ENCODE data around the gene PLA2G15. TPM values are rescaled to one million over a fixed set of nuclear protein-coding genes. Genes with fewer than 3 reads are reported as not detected.
A peak's percentile ranks its signal among the peaks of the same experiment; 100 is the strongest.

The PLA2G15 gene
- total RNA-seq, 1 experiment from 2014 or later, result 16.9 TPM

DNA sequence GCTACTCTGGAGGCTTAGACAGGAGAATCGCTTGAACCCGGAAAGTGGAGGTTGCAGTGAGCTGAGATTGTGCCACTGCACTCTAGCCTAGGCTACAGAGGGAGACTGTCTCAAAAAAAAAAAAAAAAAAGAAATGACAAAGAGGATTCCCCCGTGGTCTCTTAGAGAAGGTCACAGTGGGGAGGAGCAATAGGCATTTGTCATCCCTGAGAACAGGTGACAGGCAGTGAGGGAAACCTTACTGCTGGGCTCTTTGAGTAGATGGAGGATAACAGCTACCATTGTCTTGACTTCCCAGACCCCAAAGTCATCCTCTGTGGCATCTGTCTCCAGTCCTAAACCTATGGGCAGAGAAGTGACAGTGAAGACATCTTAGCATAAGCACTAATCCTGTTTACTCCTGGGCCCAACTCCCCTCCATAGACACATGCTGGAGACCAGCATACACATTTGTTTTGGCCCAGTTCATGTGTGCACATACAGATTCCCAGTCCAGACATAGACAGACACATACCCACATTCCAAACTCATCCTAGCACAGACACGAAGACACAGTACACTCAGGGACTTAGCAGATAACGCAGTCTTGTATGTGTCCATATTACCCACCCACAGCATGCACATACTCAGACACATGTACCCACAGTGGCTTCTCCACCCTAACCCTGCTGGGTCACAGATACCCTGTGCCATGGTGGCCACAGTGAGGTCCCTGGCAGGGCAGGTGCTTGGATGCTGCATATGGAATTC lies 11.9 kb upstream of the PLA2G15 start:
- no TSS peak for BruUV-seq (replicated peaks)
- TF ChIP-seq, protein P1, sequence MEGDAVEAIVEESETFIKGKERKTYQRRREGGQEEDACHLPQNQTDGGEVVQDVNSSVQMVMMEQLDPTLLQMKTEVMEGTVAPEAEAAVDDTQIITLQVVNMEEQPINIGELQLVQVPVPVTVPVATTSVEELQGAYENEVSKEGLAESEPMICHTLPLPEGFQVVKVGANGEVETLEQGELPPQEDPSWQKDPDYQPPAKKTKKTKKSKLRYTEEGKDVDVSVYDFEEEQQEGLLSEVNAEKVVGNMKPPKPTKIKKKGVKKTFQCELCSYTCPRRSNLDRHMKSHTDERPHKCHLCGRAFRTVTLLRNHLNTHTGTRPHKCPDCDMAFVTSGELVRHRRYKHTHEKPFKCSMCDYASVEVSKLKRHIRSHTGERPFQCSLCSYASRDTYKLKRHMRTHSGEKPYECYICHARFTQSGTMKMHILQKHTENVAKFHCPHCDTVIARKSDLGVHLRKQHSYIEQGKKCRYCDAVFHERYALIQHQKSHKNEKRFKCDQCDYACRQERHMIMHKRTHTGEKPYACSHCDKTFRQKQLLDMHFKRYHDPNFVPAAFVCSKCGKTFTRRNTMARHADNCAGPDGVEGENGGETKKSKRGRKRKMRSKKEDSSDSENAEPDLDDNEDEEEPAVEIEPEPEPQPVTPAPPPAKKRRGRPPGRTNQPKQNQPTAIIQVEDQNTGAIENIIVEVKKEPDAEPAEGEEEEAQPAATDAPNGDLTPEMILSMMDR (IDR thresholded peaks at IDR 0.05; ENCODE audit: unreplicated experiment), result no peak
- H3K36me3 Mint-ChIP-seq (ENCODE audit: insufficient read depth, unreplicated experiment), result peaks cover 90% of the 10 kb centered on the region
- peak overlapping the region; percentile 74 for H3K4me3 Mint-ChIP-seq (ENCODE audit: low read depth, unreplicated experiment)
- H3K27ac Mint-ChIP-seq (ENCODE audit: unreplicated experiment), result peak overlapping the region; percentile 95
- DNase-seq, result no peak
- H3K9me3 Mint-ChIP-seq (ENCODE audit: low read depth, unreplicated experiment), result no peaks in the 10 kb centered on the region
- peaks cover 30% of the 10 kb centered on the region for H3K4me1 Mint-ChIP-seq (ENCODE audit: low read depth, unreplicated experiment)
- intact Hi-C loops (cut with micrococcal nuclease; ENCODE audit: unreplicated experiment), result no loop called here
- no peaks in the 10 kb centered on the region for H3K27me3 Mint-ChIP-seq (ENCODE audit: unreplicated experiment)
- CTCF ChIA-PET, result interaction anchor here (0.7 kb wide), 2 partner anchors 165 to 1201 kb away, joined by 6 to 9 read pairs; no protein-coding TSS in a partner anchor

DNA sequence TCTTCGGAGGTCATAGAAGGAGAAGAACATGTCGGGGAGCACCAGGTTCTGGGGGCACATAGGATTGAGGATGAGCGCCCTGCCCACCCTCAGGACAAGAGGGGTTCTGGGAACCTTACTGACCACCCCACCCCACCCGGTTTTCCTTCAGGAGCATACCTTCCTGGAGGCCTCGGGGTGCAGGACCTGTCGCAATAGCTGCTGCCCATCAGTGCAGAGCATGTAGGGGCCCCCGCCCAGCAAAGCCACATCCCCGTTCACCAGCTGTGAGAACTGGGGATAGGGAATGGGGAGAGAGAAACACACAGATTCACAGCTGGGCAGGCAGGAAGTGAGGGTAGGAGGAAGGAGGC lies 11.4 kb upstream of the PLA2G15 start:
- peaks cover 30% of the 10 kb centered on the region for H3K4me1 Mint-ChIP-seq (ENCODE audit: low read depth, unreplicated experiment)
- peak overlapping the region; percentile 95 for H3K27ac Mint-ChIP-seq (ENCODE audit: unreplicated experiment)
- TF ChIP-seq, protein P1 (IDR thresholded peaks at IDR 0.05; ENCODE audit: unreplicated experiment), result no peak
- BruUV-seq (replicated peaks), result no TSS peak
- CTCF ChIA-PET, result interaction anchor here (1.0 to 1.4 kb wide), 4 partner anchors 11 to 193 kb away, joined by 3 to 6 read pairs (median 3); partner anchors contain the start of genes NFATC3, PLA2G15 and SLC7A6
- DNase-seq, result no peak
- H3K9me3 Mint-ChIP-seq (ENCODE audit: low read depth, unreplicated experiment), result no peaks in the 10 kb centered on the region
- H3K27me3 Mint-ChIP-seq (ENCODE audit: unreplicated experiment), result no peaks in the 10 kb centered on the region
- peak overlapping the region; percentile 74 for H3K4me3 Mint-ChIP-seq (ENCODE audit: low read depth, unreplicated experiment)
- intact Hi-C loops (cut with micrococcal nuclease; ENCODE audit: unreplicated experiment), result loop anchor here (2.0 kb wide), 1 partner anchor 91 kb away; no protein-coding TSS in a partner anchor
- H3K36me3 Mint-ChIP-seq (ENCODE audit: insufficient read depth, unreplicated experiment), result peaks cover 93% of the 10 kb centered on the region

DNA sequence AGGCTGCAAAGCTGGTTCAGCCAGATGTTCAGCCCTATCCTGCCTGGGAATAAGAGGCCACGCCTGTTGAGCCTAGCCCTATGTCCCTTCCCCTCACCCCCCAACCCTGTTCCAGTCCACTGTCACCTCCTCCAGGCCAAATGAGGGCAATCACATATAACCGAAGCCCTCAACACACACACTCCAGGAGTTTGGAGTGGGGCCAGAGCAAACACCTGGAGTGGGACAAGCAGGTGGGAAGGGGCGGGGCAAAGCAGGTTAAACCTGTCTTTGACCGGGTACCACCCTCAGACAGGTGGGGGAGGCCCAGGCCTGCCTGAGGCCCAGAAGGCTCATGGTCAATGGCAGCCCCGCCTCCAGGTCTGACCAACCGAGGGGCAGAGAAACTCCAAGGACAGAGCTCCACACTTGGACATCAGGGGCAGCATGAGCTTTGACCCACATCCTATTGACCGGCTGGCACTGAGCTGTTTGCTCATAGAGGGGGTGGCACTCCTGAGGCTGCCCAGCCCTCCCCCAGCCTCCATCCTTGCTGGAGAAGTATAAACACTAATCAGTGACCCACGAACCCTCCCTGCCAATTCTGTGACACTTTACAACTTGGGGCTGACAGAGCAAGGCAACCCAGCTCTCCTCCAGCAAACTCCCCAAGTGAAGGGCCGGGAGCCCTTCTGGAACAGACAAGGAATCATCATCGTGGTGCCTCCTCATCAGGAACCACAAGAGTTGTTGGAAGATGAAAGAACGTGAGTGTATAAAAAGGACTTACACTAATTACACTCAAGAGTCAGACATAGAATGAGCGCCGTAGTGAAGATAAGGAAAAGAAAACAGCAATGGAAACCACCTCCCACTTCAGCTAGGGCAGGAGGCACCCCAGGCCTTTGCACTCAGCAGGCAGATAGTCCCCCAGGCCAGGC lies 10.7 kb upstream of the PLA2G15 start:
- BruUV-seq (replicated peaks), result no TSS peak
- Mint-ChIP-seq H3K36me3 (ENCODE audit: insufficient read depth, unreplicated experiment) (peaks cover 95% of the 10 kb centered on the region), H3K4me3 (ENCODE audit: low read depth, unreplicated experiment) (peak overlapping the region; percentile 74), H3K27me3 (ENCODE audit: unreplicated experiment) (no peaks in the 10 kb centered on the region), H3K9me3 (ENCODE audit: low read depth, unreplicated experiment) (no peaks in the 10 kb centered on the region), H3K27ac (ENCODE audit: unreplicated experiment) (peak overlapping the region; percentile 95), H3K4me1 (ENCODE audit: low read depth, unreplicated experiment) (peaks cover 30% of the 10 kb centered on the region)
- TF ChIP-seq, protein P1 (IDR thresholded peaks at IDR 0.05; ENCODE audit: unreplicated experiment), result no peak
- peak; percentile 99 for DNase-seq
- CTCF ChIA-PET, result interaction anchor here (0.6 to 1.4 kb wide), 6 partner anchors 11 to 194 kb away, joined by 3 to 6 read pairs (median 3); partner anchors contain the start of genes NFATC3, PLA2G15 and SLC7A6
- intact Hi-C loops (cut with micrococcal nuclease; ENCODE audit: unreplicated experiment), result loop anchor here (2.0 kb wide), 1 partner anchor 92 kb away; no protein-coding TSS in a partner anchor
